Activated naive CD4-positive, alpha-beta T cell treated with anti-CD3 and anti-CD28 coated beads, Interleukin-2, amount 50 U/mL, for 16 hours (primary cell): Measurements from ENCODE around the gene NKX1-1.

ENCODE experiments used
- DNase-seq: peaks from one replicate; pipeline ENCODE4 v3.0.0-alpha.2; 2020

The NKX1-1 gene

DNA sequence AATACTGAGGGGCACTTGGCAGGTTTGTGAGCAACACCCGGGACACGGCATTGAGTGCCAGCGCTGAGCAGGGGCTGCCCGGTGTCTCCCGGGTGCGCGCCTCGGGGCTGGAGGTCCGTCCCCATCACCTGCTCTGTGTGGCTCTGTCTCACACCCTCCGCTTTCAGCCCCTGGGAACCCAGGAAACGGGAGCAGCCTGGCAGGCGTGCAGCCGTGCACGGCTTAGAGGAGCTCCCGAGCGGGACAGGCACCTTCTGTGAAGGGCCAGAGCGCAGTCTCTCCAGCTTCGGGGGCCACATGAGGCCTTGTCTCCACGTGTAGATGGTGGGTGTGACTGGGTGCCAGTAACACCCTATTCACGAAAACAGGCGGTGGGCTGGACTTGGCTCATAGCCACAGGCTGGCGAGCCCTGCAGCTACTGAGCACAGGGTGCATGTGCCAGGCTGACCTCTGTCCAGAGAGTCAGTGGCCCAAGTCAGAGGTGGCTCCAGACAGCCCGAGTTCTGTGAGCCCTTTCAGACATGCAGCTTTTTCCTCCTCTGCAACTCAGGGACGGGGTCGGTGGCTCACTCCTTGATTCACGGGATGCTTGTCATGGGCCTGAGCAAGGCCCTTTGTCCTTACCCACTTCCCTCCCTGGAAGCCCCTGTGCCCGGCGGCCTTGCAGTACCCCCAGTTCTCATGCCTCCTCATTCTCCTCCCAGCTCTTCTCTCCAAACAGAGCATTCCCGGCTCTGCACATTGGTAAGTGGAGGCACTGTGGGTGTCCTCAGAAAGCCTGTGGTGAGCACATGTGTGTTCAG is 35.7 kb downstream of the NKX1-1 start:
- no peak for DNase-seq

DNA sequence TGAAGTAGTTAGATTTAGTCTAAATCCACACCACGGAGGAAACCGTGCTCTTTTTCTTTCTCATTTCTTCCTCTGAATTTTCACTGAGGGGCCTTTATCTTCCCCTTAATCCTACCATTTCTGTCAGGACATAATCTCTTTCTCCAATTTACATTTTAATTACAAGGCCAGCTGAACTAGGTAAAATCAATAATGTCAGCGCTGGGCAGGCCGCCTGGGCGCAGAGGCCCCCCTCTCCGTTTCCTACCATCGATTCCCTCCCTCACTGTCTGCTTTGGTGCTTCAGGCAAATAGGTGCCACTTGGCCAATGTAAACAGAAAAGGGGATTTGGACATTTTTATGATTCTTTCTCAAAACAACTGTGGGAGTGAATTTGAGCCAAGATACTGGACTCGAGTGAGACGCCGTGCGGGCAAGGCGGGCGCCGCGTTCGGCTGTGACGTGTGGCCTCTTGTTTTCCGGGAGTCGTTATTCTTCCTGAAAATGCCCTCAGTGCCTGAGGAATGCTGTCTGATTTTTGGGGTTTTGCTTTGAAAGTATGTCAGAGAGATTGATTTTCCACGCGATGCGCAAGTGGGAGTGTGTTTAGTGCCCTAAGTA is 36.7 kb downstream of the NKX1-1 start:
- DNase-seq, result no peak

DNA sequence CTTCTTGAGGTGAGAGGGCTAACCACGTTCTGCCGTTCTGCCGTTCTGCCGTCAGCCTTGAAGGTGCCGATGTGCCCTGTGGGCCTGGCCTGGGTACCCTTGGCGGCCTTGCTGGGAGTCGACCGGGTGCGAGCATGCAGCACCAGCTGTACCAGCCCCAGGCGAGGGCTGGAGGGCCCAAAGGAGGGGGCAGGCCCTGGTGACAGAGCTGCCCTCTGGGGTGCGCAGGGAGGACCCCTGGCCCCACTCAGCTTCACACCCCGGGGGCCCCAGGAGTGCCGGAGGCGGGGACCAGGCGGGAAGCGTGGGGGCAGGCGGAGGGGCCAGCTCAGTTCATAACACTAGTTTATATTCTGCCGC is 37.2 kb downstream of the NKX1-1 start:
- peak; percentile 7 for DNase-seq

DNA sequence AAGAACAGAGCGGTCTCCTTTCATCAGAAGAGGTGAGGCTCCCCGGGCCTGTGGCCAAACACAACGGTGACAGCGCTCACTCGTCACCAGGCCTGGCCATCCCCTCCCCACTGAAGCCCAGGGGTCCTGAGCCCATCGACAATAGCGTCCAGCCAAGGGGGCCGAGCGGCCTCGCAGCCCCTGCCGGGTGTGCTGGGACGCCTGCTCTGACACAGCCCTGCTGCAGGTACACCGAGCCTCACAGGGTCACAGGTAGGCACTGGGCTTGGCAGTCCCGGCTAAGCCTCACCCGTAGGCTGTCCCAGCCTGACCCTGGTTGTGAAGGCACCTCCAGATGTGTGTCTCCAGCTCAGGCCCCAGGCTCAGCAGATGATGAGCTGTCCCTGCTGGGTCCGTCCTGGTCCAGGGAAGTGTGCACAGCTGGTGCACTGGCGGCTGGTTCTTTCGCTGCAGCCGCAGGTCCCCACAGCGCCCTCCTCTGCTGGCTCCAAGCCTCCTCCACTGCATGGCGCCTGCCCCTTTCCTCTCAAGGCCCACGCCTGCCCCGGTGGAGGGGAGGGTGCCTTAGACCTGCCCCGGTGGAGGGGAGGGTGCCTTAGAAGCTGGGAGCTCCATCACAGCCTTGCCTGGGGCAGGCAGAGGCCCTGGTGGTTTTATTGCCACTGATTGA is 37.7 kb downstream of the NKX1-1 start:
- DNase-seq, result peak; percentile 10

DNA sequence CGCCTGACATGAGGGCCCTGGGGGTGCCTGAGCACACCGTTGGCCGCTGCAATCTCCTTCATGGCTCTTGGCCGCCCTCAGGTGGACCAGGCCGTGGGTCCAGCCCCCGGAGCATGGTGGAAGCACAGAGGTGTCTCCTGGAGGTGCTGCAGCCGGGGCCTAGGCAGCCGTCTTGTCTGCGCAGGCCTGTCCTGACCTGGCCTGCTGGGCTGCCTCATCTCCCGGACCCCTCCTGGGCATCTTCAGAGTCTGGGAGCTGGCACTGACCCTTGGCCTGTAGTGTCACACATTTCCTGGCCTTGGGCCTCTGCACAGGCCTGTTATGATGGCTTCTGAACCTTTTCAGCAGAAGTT is 38.3 kb downstream of the NKX1-1 start:
- DNase-seq, result peak; percentile 8

DNA sequence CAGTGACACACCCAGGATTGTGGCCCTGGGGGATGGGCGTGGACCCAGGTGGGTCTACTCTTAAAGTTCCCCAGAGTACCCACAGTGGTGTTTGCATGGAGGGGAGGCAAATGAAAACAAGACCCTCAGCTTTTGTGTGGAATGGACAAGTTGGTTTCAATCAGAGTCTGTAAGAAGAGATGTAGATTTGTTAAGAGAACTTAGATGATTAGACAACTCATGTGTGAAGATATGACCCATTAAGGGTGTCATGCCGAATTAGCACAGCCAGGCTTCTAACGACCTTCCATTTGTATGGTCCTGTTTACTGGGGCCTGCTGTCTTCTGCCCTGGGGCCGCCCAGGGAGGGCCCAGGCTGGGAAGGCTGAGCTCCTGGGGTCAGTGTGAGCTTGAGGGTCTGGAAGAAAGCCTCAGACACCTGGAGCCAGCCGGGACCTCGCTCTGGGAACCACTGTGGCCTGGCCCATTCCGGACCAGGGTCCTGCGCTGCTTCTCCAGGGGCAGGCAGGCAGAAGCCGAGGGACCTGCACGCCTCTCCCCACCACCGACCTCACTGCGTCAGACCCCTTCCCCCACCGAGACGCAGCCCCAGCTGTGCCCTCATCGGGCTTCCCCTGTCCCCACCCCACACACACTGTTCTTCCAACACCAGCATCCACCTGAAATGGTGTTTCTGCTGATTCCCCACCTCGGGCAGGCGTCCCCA is 38.9 kb downstream of the NKX1-1 start:
- peak; percentile 6 for DNase-seq

DNA sequence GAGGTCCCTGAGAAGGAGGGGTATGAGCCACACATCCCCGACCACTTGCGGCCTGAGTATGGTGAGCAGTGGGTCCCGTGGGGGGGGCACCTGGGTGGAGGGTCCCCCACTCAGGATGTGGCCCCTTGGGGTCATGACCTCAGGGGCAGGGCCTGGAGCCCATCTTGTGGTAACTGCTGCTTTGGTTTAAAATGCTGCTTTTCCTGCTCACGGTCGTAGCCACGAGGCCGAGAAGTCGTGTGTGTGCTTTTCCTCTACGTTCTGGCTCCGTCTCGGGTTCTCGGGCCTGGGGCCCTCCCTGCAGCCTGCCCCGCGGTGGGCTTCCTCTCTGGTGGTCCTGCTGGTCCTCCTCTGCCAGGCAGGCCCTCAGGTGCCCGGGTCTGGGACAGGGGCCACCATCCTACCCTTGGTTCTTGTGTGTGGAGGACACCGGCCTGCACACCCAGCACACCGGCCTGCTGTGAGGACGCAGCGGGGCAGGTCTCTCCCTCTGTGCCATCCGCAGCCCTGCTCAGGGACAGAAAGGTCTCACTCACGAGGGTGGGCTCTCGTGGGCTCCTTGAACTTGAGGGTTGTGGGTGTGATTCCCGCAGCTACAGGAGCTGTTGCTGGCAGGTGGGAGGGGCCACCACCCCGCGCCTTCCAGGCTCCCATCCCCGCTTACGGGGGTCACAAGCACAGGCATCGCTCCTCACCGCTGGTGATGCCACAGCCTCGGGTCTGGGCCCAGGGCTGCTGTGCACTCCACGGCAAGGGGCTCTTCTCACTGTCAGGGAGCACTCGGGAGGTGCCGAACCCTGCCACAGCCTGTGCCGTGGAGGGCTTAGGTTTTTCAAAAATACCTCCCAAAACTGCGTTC is 39.6 kb downstream of the NKX1-1 start:
- DNase-seq, result peak; percentile 7

DNA sequence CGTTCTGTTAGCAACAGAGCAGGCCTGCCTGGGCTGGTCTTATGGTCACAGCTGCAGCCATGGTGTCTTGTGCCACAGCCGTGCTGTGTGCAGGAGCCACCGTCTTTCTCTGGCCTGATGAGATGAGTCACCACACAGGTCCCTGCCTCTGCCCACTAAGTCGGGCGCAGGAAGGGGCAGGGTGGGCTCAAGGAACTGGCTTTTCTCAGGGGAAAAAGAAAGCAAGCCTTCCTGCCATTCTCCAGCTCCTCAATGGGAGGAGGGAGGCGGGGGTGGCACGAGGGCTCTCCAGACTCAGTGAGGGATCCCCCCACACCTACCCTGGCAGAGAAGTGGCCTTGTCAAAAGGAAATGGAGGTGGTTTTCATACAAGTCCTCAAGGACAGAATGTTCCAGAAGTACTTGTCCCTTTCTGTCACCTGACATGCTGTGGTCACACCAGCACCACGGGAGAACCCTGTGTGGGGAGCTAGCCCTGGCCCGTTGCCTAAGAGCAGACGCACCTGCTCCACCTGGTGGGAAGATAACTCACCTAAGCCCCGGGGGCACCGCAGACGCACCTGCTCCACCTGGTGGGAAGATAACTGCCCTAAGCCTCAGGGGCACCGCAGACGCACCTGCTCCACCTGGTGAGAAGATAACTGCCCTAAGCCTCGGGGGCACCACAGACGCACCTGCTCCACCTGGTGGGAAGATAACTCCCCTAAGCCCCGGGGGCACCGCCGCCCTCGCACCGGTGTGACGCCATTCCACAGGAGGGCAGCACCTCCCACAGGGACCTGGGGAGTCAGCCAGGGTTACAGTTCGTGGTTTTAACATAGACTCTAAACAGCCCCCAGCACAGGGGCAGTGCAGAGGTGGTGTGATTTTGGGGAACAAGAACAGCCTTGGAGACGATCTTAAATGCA is 40.7 kb downstream of the NKX1-1 start:
- no peak for DNase-seq

DNA sequence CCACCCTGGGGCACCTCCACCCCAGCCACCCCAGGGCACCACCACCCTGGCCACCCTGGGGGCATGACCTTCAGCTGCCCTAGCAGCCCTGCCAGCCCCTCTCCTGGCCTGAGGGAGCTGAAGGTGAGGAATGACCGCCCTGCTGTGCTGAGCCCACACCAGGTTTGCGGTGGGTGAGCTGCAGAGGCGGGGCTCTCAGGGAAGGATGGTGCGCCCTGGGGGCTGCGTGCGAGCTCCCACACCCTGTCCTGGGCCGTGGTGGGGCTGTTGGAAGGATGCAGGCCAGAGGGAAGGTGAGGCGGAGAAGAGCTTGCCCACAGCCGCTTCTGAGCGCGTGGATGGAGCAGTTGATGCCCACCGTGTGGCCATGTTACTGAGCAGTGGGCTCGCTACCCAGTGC is 41.5 kb downstream of the NKX1-1 start:
- no peak for DNase-seq

DNA sequence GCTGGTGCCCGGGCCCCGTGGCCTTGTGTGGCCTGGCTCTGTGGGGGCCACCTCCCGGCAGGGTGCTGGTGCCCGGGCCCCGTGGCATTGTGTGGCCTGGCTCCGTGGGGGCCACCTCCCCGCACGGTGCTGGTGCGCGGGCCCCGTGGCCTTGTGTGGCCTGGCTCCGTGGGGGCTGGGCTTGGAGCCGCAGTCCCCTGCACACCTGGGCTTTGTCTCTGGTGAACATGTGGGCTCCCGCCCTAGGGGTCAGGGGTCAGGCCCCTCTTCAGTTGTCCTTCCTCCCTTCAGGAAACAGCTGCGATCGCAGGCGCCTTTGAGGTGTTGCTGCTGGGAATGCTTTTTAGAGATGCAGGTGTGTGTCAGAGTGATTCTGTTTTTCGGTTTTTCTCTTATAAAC is 42.0 kb downstream of the NKX1-1 start:
- DNase-seq, result no peak

DNA sequence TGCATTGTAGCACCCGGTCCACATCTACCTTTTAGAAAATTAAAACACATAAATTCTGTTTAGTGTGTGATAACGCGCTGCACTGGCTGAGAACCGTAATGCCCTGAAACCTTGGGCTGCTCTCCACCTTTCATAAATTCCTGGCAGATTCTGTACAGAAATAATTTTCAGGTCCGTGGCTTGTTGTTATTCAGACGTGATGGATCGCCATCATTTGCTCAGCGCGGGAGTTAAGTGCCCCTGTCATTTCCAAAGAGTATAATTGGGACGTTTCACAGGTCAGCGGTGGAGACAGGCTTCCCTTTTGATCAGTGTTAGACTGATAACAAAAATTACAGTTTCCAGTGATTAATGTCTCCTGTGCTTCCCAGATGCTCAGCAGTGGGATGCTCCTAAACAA is 42.7 kb downstream of the NKX1-1 start:
- no peak for DNase-seq

DNA sequence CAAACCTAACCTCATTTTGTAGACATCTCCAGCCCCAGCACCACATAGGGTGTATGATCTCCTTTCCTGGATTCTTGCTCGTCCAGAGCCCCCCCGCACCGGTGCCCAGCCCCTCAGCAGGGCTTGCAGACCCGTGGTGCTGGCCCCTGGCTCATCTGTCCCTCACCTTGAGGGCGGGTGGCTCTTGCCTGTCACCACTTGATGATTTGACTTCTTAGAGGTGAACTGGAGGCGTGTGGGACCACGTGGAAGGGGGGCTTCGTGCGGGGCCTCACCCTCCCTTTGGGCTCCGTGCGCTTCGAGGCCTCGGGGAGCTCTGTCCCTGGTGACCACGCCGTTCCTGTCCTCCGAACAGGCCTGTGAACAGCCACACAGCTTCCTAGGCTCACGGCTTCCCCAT is 43.7 kb downstream of the NKX1-1 start:
- no peak for DNase-seq

DNA sequence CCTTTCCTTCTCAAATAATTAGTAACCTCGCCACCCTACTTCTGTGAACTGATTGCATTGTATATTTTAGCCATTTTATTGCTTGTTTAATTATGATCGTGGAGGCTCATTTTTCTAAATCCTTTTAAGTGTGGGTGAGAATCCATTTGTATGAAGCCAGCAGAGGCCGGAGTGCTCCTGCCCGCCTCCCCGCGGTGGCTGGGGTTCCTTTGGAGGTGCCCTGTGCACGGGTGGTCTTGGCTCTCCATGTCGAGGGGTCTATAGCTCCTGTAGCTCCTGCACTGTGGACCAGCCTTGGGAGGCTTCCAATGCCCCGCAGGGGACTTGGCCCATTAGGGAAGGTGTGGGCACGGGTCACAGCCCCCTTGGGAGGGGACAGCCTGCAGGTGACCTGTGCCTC is 44.2 kb downstream of the NKX1-1 start:
- DNase-seq, result no peak

DNA sequence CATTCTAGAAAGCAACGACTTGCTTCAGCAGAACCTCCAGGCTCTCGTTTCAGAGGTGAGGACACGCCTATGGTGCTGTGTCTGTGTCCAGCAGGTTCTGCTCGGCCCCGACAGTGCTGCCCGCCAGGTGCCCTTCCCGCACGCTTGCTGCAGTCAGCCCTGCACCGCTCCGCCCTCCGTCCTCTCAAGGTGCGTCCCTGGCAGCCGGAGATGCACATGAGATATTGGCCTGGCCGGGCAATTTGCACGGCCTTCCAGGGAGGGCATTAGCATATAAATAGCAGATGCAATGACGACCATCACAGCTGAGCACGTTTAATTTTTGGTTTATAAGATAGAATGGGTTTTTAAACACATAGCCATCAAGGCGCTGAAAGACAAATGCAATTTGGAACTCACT is 44.8 kb downstream of the NKX1-1 start:
- DNase-seq, result no peak

DNA sequence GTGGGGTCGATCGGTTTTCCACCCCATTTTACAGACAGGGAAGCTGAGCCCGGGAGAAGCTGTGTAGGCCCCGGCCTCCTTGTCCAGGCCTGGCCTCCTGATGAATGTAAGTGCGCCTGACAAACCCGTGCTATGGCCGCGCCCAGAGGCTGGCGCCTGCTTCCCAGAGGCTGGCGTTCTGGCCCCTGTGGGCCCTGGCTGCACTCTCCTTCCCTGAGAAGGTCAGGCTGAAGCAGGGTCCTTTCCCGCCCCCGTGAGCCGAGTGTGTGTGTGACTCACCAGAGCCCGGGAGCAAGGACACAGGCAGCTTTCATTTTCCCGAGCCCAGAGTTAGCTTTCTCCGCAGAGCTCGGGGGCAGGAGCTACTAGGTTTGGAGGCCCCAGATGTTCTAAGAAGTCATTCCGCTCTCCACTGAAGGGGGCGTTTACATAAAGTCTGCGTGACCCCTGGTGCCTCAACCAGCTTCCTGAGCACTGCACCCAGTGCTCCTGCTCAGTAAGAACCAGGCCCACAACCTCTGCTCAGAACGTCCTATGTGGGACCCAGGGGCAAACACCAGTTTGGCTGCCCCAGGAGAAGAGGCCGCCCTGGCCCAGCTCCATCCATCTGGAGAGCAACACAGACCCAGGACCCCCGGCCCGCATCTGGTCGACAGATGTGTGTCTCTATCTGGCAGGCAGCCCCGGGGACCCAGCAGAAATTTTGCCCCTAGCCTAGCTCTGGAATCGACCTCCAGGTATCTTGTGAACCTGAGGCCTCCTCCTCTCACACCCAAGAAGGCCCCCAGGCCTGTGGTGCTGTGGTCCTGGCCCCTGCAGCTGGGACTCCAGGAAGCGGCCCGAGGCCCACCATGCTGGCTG is 45.6 kb downstream of the NKX1-1 start:
- no peak for DNase-seq

DNA sequence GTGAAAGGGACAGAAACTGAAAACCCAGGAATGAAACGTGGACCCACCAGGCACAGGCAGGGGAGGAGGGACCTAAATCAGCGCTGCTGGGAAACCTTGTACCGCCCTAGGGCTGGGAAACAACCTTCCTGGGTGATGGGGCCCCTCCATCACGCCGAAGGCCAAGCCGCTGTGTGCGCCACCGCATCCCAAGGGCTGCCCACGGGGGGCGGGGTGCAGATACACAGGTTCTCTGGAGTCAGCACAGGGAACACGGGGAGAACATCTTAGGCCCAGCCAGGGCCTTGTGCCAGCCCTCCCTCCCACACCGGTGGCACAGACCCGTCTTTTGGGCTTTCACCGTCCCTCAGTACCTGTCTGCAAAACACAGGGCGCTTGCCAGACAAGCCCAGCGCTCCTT is 46.3 kb downstream of the NKX1-1 start:
- no peak for DNase-seq

DNA sequence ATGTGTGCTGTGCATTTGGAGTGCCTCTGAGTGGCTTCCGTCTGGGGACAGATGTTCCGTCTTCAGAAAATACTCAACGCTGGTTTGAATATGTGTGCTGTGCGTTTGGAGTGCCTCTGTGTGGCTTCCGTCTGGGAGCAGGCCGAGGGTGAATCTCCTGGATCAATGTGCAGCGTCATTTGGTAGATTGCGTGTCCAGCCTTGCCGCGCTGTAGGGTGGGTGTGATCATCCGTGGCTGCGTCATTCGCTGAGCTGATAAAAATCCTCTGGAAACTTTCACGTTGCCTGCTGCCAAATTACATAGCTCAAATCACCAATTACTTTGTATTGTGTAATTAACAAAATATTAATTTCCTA is 47.1 kb downstream of the NKX1-1 start:
- no peak for DNase-seq

DNA sequence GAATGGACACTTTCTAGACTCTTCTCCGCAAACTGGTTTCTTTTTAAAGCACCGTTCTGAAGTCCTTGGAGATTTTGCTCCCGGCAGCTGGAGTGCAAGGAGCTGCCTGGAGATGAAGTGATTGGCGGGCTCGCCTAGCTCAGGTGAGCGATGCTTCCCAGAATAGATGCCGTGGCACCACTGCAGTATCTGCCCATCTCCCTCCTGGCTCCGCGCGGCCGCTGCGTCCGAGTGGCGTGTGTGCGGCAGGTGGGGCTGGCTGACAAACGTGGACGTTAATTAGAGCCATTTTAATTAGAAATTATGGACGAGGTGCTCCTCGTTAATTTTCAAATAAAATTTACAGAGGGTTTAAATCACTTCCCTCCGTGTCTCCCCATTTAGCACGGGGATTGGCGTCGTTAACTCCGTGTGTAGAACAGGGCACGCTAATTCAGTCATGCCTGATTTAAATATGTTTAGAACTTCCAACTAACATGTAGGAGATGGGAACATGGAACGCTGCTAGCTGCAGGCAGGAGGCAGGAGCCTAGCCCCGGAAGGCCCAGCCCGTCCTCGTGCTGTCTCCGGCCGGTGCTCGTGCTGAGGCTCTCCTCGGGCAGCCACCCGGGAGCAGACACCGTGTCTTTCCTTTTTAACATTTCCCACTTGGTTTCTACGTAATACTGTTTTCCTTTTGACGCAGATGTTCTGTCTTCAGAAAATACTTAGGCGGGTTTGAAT is 47.7 kb downstream of the NKX1-1 start:
- DNase-seq, result no peak

DNA sequence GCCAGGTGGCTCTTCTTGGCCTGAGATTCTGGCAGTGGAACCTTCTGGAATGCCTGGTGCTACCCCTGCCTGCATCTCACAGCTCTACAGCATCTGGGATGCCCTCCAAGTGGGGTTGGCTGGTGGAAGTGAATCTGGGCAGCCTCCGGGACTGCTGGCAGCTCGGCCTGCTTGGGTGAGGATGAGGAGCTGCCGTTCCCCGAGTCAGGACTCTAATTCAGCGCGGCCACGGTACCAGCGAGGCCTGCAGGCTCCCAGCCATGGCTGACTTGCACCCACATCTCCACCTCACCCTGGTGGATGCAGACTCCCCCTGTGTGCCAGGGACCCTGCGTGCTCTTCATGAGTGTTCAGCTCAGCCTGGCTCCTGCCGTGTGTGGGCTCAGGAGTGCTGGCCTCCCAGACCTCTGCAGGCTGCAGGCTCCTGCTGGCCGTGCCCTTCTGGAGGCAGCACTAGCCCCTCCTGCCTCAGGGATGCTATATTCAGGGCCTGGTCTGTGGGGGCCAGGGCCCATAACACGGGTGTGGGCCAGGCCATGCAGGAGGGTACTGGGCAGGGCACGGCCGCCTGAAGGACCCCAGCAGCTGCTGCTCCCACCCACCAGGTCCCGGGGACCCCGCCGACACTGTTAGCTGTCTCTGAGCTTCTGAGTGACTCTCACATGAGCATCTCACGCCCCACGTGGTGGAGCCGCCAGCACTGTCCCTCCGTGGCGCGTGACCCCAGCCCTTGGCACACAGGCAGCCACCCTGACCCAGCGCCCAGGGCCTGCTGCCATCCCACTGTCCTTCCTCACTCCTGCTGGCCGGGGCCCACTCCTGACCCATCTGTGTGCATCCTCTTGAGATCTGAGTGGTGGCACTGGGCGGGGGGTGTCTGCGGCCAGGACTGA is 48.6 kb downstream of the NKX1-1 start:
- no peak for DNase-seq
